K562 (cell line): ENCODE data around the gene ARL6IP4. TPM values are rescaled to one million over a fixed set of nuclear protein-coding genes. Genes with fewer than 3 reads are reported as not detected.
A peak's percentile ranks its signal among the peaks of the same experiment; 100 is the strongest.

ENCODE experiments used
- ATAC-seq: fragments of 200-7000 bp; cut with Tn5 transposase; 3 replicates; pipeline ENCODE4 v1.9.1; 2020; ENCODE audit warnings: moderate library complexity
- BruUV-seq: library from RNA; stranded (reverse); fragments of 400-500 nt; replicated peaks from 2 replicates; lab custom pipeline; 2021; lab: Mats Ljungman, UMichigan
- CTCF ChIA-PET: fragments of 300-600 bp; formaldehyde crosslinking; extraction: SDS; loops from one replicate; lab custom pipeline; 2021; ENCODE audit warnings: low intra/inter-chr PET ratio; lab: Yijun Ruan, JAX
- POLR2A ChIA-PET: fragments of 300-600, 350-650 bp; sonication (Branson Sonifier 250); formaldehyde crosslinking; extraction: SDS; loops from one replicate; lab custom pipeline; 2021; ENCODE audit warnings: antibody characterized with exemption, inconsistent platforms; lab: Yijun Ruan, JAX
- DNase-seq, 4 experiments: peaks; one replicate each; pipeline versions ENCODE4 v3.0.0 to v3.0.0-alpha.2; 2011 to 2018; ENCODE audit warnings: low spot score in 3 of 4, mixed read lengths in 3 of 4; ENCODE audit errors: extremely low read depth in 1 of 4
- FAIRE-seq: peaks from 2 replicates; lab custom pipeline; 2011; peaks lifted over from hg19 to GRCh38; lab: Jason Lieb, UNC
- H2AFZ ChIP-seq: 2 replicates; pipeline ENCODE4 v1.6.0; 2011; ENCODE audit warnings: low read depth, low read length, control low read depth, inconsistent platforms
- H3K27ac ChIP-seq: fragments of 200-600 bp; 3 replicates; pipeline ENCODE4 v1.8.0; 2011; ENCODE audit warnings: low read depth, mild to moderate bottlenecking, control low read depth, inconsistent platforms, low read length, moderate library complexity, mixed read lengths; ENCODE audit errors: extremely low read depth
- H3K27me3 ChIP-seq, 2 experiments: fragments of 300-600 bp in 1 of 2; 2 replicates in 1 of 2; 3 replicates in 1 of 2; pipeline versions ENCODE4 v1.6.0 to v1.8.0; 2011; ENCODE audit warnings: inconsistent platforms in 2 of 2, low read length in 2 of 2, mild to moderate bottlenecking in 1 of 2, mixed read lengths in 1 of 2, moderate library complexity in 1 of 2; ENCODE audit not compliant: control insufficient read depth in 2 of 2, insufficient read depth in 2 of 2
- H3K36me3 ChIP-seq: fragments of 300-600 bp; 3 replicates; pipeline ENCODE4 v1.8.0; 2011; ENCODE audit warnings: mild to moderate bottlenecking, low read length, inconsistent platforms; ENCODE audit not compliant: control insufficient read depth, insufficient read depth
- H3K4me1 ChIP-seq, 2 experiments: fragments of 200-600 bp in 1 of 2; replicated peaks in 1 of 2; 2 replicates in 1 of 2; 3 replicates in 1 of 2; pipeline versions ENCODE4 v1.5.1 to v1.8.0; 2011; ENCODE audit warnings: inconsistent platforms in 2 of 2, low read length in 2 of 2, mild to moderate bottlenecking in 1 of 2, mixed read lengths in 1 of 2, moderate library complexity in 1 of 2; ENCODE audit not compliant: control insufficient read depth in 2 of 2, insufficient read depth in 2 of 2
- H3K4me2 ChIP-seq: 2 replicates; pipeline ENCODE4 v1.6.1; 2011; ENCODE audit warnings: low read length, control low read depth, inconsistent platforms, mixed read lengths; ENCODE audit not compliant: insufficient read depth
- H3K4me3 ChIP-seq: fragments of 200-600 bp; sonication (generic), shearing (Covaris generic); 2 replicates; pipeline ENCODE4 v1.5.1; 2016; ENCODE audit warnings: control low read depth, inconsistent platforms
- H3K79me2 ChIP-seq: fragments of 200-600 bp; 3 replicates; pipeline ENCODE4 v1.8.0; 2011; ENCODE audit warnings: low read length, inconsistent platforms; ENCODE audit not compliant: control insufficient read depth, insufficient read depth
- H3K9ac ChIP-seq, 2 experiments: 2 replicates each; pipeline versions ENCODE4 v1.6.0 to v1.6.1; 2011; ENCODE audit warnings: low read depth in 2 of 2, low read length in 2 of 2, control low read depth in 1 of 2, inconsistent platforms in 1 of 2, mild to moderate bottlenecking in 1 of 2, mixed read lengths in 1 of 2; ENCODE audit not compliant: insufficient read depth in 1 of 2
- H3K9me1 ChIP-seq: one replicate; pipeline ENCODE4 v1.6.0; 2011; ENCODE audit warnings: inconsistent platforms, mild to moderate bottlenecking, low read length, moderate library complexity; ENCODE audit not compliant: control insufficient read depth, insufficient read depth
- H3K9me3 ChIP-seq: replicated peaks from 2 replicates; pipeline ENCODE4 v1.5.1; 2011; ENCODE audit warnings: low read depth, low read length, inconsistent platforms; ENCODE audit not compliant: control insufficient read depth, insufficient read depth
- H4K20me1 ChIP-seq: replicated peaks from 2 replicates; pipeline ENCODE4 v1.6.1; 2011; ENCODE audit warnings: low read length, inconsistent platforms, mixed read lengths; ENCODE audit not compliant: control insufficient read depth, insufficient read depth
- AFF1 ChIP-seq, 2 experiments: fragments of 450-650 bp; IDR thresholded peaks; 2 replicates each; pipeline ENCODE4 v1.6.1; 2018; ENCODE audit warnings: mild to moderate bottlenecking in 2 of 2, low read depth in 1 of 2; ENCODE audit not compliant: partially characterized antibody in 2 of 2
- CREBBP ChIP-seq: IDR thresholded peaks from one replicate; pipeline ENCODE4 v1.6.1; 2012; ENCODE audit warnings: low read depth, mild to moderate bottlenecking, control low read depth, inconsistent platforms, low read length
- ELF4 ChIP-seq: fragments of 450-650 bp; formaldehyde crosslinking; IDR thresholded peaks from 2 replicates; pipeline ENCODE4 v1.4.0; 2022; ENCODE audit warnings: missing genetic modification characterization
- LARP7 ChIP-seq: fragments of 450-650 bp; IDR thresholded peaks from 2 replicates; pipeline ENCODE4 v1.6.1; 2016
- MAFG ChIP-seq: fragments of 450-650 bp; conservative IDR thresholded peaks from 2 replicates; pipeline ENCODE4 v1.6.1; 2016; ENCODE audit warnings: missing genetic modification characterization, missing compliant biosample characterization
- POLR3G ChIP-seq: IDR thresholded peaks from 2 replicates; pipeline ENCODE4 v1.6.1; 2011; ENCODE audit not compliant: insufficient read length, insufficient replicate concordance; ENCODE audit errors: extremely low read depth
- SREBF2 ChIP-seq: sonication (generic); formaldehyde crosslinking; IDR thresholded peaks from 2 replicates; pipeline ENCODE4 v1.4.0; 2020; ENCODE audit warnings: mild to moderate bottlenecking, missing genetic modification reagents
- ZNF263 ChIP-seq: sonication (generic); formaldehyde crosslinking; IDR thresholded peaks from 2 replicates; pipeline ENCODE4 v1.8.0; 2022; ENCODE audit warnings: mild to moderate bottlenecking, missing genetic modification reagents, borderline replicate concordance
- ZNF280A ChIP-seq: fragments of 450-650 bp; IDR thresholded peaks from 2 replicates; pipeline ENCODE4 v1.6.1; 2018; ENCODE audit warnings: mild to moderate bottlenecking, low read depth; ENCODE audit not compliant: partially characterized antibody
- WGBS: fragments of 100-300 bp; shearing (Covaris generic); methylation state at CpG from one replicate; pipeline ENCODE4 v1.1.6; 2016; ENCODE audit warnings: low coverage, mixed read lengths; ENCODE audit not compliant: insufficient coverage; ENCODE audit errors: missing lambda C conversion rate; 5-methylcytosine and 5-hydroxymethylcytosine counted together
- in situ Hi-C: fragments of 300-500 bp; cut with MboI; formaldehyde crosslinking; loops from 4 replicates; pipeline ENCODE4 v1.15.0; 2018; ENCODE audit warnings: inconsistent platforms, mixed read lengths
- intact Hi-C: fragments of 100-400 bp; cut with micrococcal nuclease; formaldehyde crosslinking; loops from 2 replicates; pipeline ENCODE4 v1.14.2; 2022
- polyA plus RNA-seq, 8 experiments: library from polyadenylated mRNA; depleted of rRNA in 4 of 8; stranded (reverse) in 5 of 8; unstranded in 3 of 8; fragments of >200 nt; fragmentation: Nextera tagmentation in 2 of 8; fragmentation: Illumina TruSeq in 1 of 8; extraction: Ambion mirVana in 2 of 8; extraction: Trizol in 1 of 8; gene quantifications; 2 replicates each; pipeline versions ENCODE4 v1.2.1 to v1.2.3, GENCODE V29; 2011 to 2014; ENCODE audit warnings: inconsistent platforms in 1 of 8, missing spikeins in 1 of 8
- total RNA-seq, 7 experiments: library from RNA; depleted of rRNA in 6 of 7; stranded (reverse); fragments of >200 nt in 6 of 7; fragmentation: Illumina TruSeq in 2 of 7; extraction: Trizol in 2 of 7; gene quantifications; 2 replicates each; pipeline versions ENCODE4 v1.2.1 to v1.2.3, GENCODE V29; 2011 to 2021; ENCODE audit warnings: low replicate concordance in 1 of 7

The ARL6IP4 gene
- total and polyA plus RNA-seq, 9 of the 15 experiments (the other 6 are each of a cell fraction or from before 2014, with no cell fraction given) = 2.4 to 255 (median 151) TPM

GRCh38 chr12:123003257-123003656 is 22.8 kb downstream of the ARL6IP4 start:
- no peak for ATAC-seq
- H3K4me3 ChIP-seq = no peak overlapping the region
- FAIRE-seq = no peak
- no peak for TF ChIP-seq ZNF263
- no peak for TF ChIP-seq SREBF2 (CRISPR knock-in tag)
- TF ChIP-seq MAFG (tag) = no peak
- TF ChIP-seq ELF4 = no peak
- TF ChIP-seq LARP7 = no peak
- no peak for TF ChIP-seq ZNF280A
- TF ChIP-seq CREBBP = no peak
- TF ChIP-seq POLR3G = no peak
- no peak for TF ChIP-seq AFF1 (IDR thresholded peaks at IDR 0.05; ENCODE audit: low read depth in 1 of 2, partially characterized antibody in 2 of 2)

More at GRCh38 chr12:123003257-123003656, 22.8 kb downstream of the ARL6IP4 start:
- Histone ChIP-seq H3K4me1 (peaks cover 13 to 18% of the 10 kb centered on the region in 2 experiments), H3K27me3 (no peaks in the 10 kb centered on the region), H3K9me1 (peaks cover 3% of the 10 kb centered on the region), H2AFZ (no peak overlapping the region), H3K9me3 (no peaks in the 10 kb centered on the region), H3K27ac (no peak overlapping the region), H3K79me2 (no peaks in the 10 kb centered on the region), H4K20me1 (no peaks in the 10 kb centered on the region), H3K4me2 (no peak overlapping the region), H3K36me3 (peaks cover 4% of the 10 kb centered on the region; the same call in 1 of the 3 replicates), H3K9ac (peak overlapping the region in 1 of 2 experiments; percentile 80; a peak in 1 of 4 replicates)
- no TSS peak for BruUV-seq
- WGBS = 56% methylated on average over 6 of the region's 6 CpGs
- CTCF ChIA-PET = no interaction called here
- in situ Hi-C loops (no loop called here), intact Hi-C loops (no loop called here)
- DNase-seq = no peak
- POLR2A ChIA-PET = interaction anchor here (0.8 kb wide), 1 partner anchor 12 kb away, joined by 4 read pairs; no protein-coding TSS in a partner anchor
